OCI-LY3 (cell line): ENCODE measurements around the gene RAET1E.
"Not testable (repeated sequence)": the region's sequence is repeated elsewhere in the genome, so short reads cannot be mapped to it uniquely, and the experiment has no call there.

Experiments
- H2AFZ ChIP-seq: fragments of 200-600, 300-600 bp; shearing (Covaris generic); 2 replicates; pipeline ENCODE4 v1.6.0; 2014; ENCODE audit warnings: antibody characterized with exemption, low read depth, low read length
- H3K27ac ChIP-seq: fragments of 200-600, 300-600 bp; sonication (generic); 2 replicates; pipeline ENCODE4 v1.5.1; 2014; ENCODE audit warnings: mild to moderate bottlenecking, low read length, moderate library complexity, mixed read lengths
- H3K27me3 ChIP-seq: fragments of 200-600, 300-600 bp; sonication (generic); 2 replicates; pipeline ENCODE4 v1.6.1; 2014; ENCODE audit warnings: low read depth, low read length, mixed read lengths
- H3K36me3 ChIP-seq: fragments of 200-600, 300-600 bp; sonication (generic); replicated peaks from 2 replicates; pipeline ENCODE3; 2014; ENCODE audit warnings: low read depth, low read length, mixed read lengths
- H3K4me1 ChIP-seq: fragments of 300-600, 200-600 bp; sonication (generic); 2 replicates; pipeline ENCODE4 v1.6.1; 2014; ENCODE audit warnings: low read length, mixed read lengths
- H3K4me2 ChIP-seq: fragments of 200-600, 300-600 bp; sonication (generic); 2 replicates; pipeline ENCODE4 v1.6.1; 2014; ENCODE audit warnings: low read length, mixed read lengths
- H3K4me3 ChIP-seq: fragments of 300-600, 200-600 bp; sonication (generic); 2 replicates; pipeline ENCODE4 v1.5.1; 2014; ENCODE audit warnings: antibody characterized with exemption, mild to moderate bottlenecking, low read length, moderate library complexity
- H3K79me2 ChIP-seq: fragments of 300-600, 200-600 bp; shearing (Covaris generic); 2 replicates; pipeline ENCODE4 v1.6.1; 2014; ENCODE audit warnings: mild to moderate bottlenecking, low read length, mixed read lengths
- H3K9ac ChIP-seq: fragments of 300-600, 200-600 bp; shearing (Covaris generic); 2 replicates; pipeline ENCODE4 v1.6.0; 2014; ENCODE audit warnings: mild to moderate bottlenecking, low read length, moderate library complexity
- H3K9me3 ChIP-seq: fragments of 200-600, 300-600 bp; shearing (Covaris generic); 2 replicates; pipeline ENCODE4 v1.6.1; 2014; ENCODE audit warnings: low read length, mixed read lengths; ENCODE audit not compliant: insufficient read depth
- H4K20me1 ChIP-seq: fragments of 200-600, 300-600 bp; sonication (generic); 2 replicates; pipeline ENCODE4 v1.6.1; 2016; ENCODE audit warnings: low read length, mixed read lengths; ENCODE audit not compliant: insufficient read depth
- CTCF ChIP-seq: fragments of 200-600, 300-600 bp; sonication (generic); IDR thresholded peaks from 2 replicates; pipeline ENCODE4 v1.5.1; 2014; ENCODE audit warnings: antibody characterized with exemption, low read length, low read depth
- EZH2phosphoT487 ChIP-seq: fragments of 200-600 bp; shearing (Covaris generic); IDR thresholded peaks from 2 replicates; pipeline ENCODE4 v1.6.1; 2018; ENCODE audit warnings: antibody characterized with exemption, mixed run types, low read depth

The RAET1E gene

GRCh38 chr6:149923327-149923986 is 25.5 kb upstream of the RAET1E start:
- no peaks in the 10 kb centered on the region for H3K79me2 ChIP-seq

DNA sequence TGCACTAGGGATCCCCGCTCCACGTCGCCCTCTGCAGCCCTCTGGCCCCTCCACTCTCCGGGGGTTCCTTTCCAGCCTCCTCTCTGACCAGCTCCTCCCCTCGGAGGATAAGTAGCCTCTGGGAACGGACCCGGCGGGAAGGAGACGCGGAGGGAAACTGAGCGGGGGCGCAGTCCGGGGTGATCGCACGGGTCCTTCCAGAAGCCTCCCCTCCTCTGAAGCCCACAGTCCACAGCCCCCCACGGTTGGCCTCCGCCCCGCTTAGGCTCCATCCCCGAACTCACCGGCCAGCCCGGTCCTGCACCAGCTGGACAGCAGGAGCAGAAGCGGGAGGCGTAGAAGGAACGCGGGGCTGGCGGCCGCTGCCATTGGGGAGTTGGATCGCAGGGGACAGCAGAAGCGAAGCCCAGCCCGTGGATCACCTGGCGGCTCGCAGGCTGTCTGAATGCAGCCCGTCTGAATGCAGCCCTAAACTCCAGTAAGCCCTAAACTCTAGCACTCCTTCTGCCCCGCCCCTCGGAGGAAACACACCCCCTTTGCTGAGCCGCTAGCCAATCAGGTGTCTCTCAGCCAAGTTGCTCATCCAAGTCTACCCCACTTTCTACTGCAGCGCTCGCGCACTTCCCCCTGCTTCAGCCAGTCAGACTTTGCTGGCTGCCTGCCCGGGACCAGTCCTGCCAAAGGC is 24.9 kb upstream of the RAET1E start, which contains the start of gene RAET1G:
TSS of gene RAET1G (minus strand) at position 480 of the 685 bp plus-strand sequence. CDS start at position 369, 111 bp downstream.
- no peaks in the 10 kb centered on the region for H3K79me2 ChIP-seq
- no peaks in the 10 kb centered on the region for H3K36me3 ChIP-seq
- no peak within 1 kb of the TSS for H3K27ac ChIP-seq
- no peak within 1 kb of the TSS for H3K9ac ChIP-seq
- H3K9me3 ChIP-seq, result no peaks in the 10 kb centered on the region
- H4K20me1 ChIP-seq, result no peaks in the 10 kb centered on the region
- H3K4me2 ChIP-seq, result no peak within 1 kb of the TSS
- no peaks in the 10 kb centered on the region for H3K27me3 ChIP-seq
- no peak within 1 kb of the TSS for H2AFZ ChIP-seq
- H3K4me3 ChIP-seq, result no peak within 1 kb of the TSS
- no peak for TF ChIP-seq EZH2phosphoT487
- TF ChIP-seq CTCF, result no peak
- no peaks in the 10 kb centered on the region for H3K4me1 ChIP-seq

More at GRCh38 chr6:149923327-149923986, 25.5 kb upstream of the RAET1E start:
- no peaks in the 10 kb centered on the region for H4K20me1 ChIP-seq
- no peak overlapping the region for H3K9ac ChIP-seq
- H3K36me3 ChIP-seq, result no peaks in the 10 kb centered on the region
- TF ChIP-seq EZH2phosphoT487 (no peak), CTCF (no peak)
- no peak overlapping the region for H3K4me3 ChIP-seq
- H2AFZ ChIP-seq, result no peak overlapping the region
- H3K27ac ChIP-seq, result no peak overlapping the region
- no peak overlapping the region for H3K4me2 ChIP-seq
- H3K9me3 ChIP-seq, result no peaks in the 10 kb centered on the region
- H3K4me1 ChIP-seq, result no peaks in the 10 kb centered on the region
- no peaks in the 10 kb centered on the region for H3K27me3 ChIP-seq

GRCh38 chr6:149922091-149922490 is 24.2 kb upstream of the RAET1E start:
- H3K9ac ChIP-seq, H3K4me3 ChIP-seq, H2AFZ ChIP-seq, H3K27ac ChIP-seq, H3K36me3 ChIP-seq, H3K4me1 ChIP-seq, H3K79me2 ChIP-seq, H3K27me3 ChIP-seq, H3K4me2 ChIP-seq, H4K20me1 ChIP-seq, H3K9me3 ChIP-seq: not testable (repeated sequence)

- Histone ChIP-seq H3K36me3 (no peaks in the 10 kb centered on the region), H3K27ac (no peak overlapping the region), H3K9ac (no peak overlapping the region), H3K9me3 (no peaks in the 10 kb centered on the region), H3K4me1 (no peaks in the 10 kb centered on the region), H4K20me1 (no peaks in the 10 kb centered on the region), H2AFZ (no peak overlapping the region), H3K4me2 (no peak overlapping the region), H3K79me2 (no peaks in the 10 kb centered on the region), H3K27me3 (no peaks in the 10 kb centered on the region), H3K4me3 (no peak overlapping the region)
- TF ChIP-seq CTCF, result no peak
- no peak for TF ChIP-seq EZH2phosphoT487
Observed at GRCh38 chr6:149921361-149921760, 23.4 kb upstream of the RAET1E start.
